Right ventricle myocardium superior (tissue), 1 donor: ENCODE measurements around the gene LRRC3C. TPM values are rescaled to one million over a fixed set of nuclear protein-coding genes. Genes with fewer than 3 reads are reported as not detected.

Experiments used
- ATAC-seq: fragments of 200-7000 bp; cut with Tn5 transposase; one replicate; pipeline ENCODE4 v1.9.1; 2020; ENCODE audit warnings: mild to moderate bottlenecking; ENCODE audit not compliant: poor library complexity
- DNase-seq: peaks from one replicate; pipeline ENCODE4 v3.0.0-alpha.2; 2020
- intact Hi-C: fragments of 100-400 bp; cut with DNase I; formaldehyde crosslinking; loops from one replicate; pipeline ENCODE4 v1.11.2; 2022
- total RNA-seq: library from RNA; stranded (reverse); fragmentation: NEBNext Ultra II Directional; extraction: Animal tissue kit (Norgen Biotek cat#: 25700); gene quantifications from one replicate; pipeline ENCODE4 v1.2.1, GENCODE V29; 2021
- donor health status: DM: no; HTN: yes; CAD: no; lungs with severe emphysema.

LRRC3C gene
- total RNA-seq, 1 donor from 2014 or later: not detected

GRCh38 chr17:39922006-39922405 lies 5.5 kb upstream of the LRRC3C start:
- intact Hi-C loops: no loop called here
- DNase-seq (no peak), ATAC-seq (no peak)

GRCh38 chr17:39923230-39923629 lies 4.3 kb upstream of the LRRC3C start:
- no peak for DNase-seq
- intact Hi-C loops: no loop called here
- ATAC-seq: no peak

- ATAC-seq: no peak
- DNase-seq: no peak
- intact Hi-C loops: no loop called here
Measured at GRCh38 chr17:39923836-39924690, 3.5 kb upstream of the LRRC3C start.

- ATAC-seq: no peak
- intact Hi-C loops: no loop called here
- no peak for DNase-seq
Measured at GRCh38 chr17:39924691-39925055, 2.9 kb upstream of the LRRC3C start.

- DNase-seq (no peak), ATAC-seq (no peak)
- intact Hi-C loops: no loop called here
Measured at GRCh38 chr17:39925282-39926134, 2.0 kb upstream of the LRRC3C start.

GRCh38 chr17:39926135-39926587 lies 1.4 kb upstream of the LRRC3C start:
- no peak for ATAC-seq

GRCh38 chr17:39926588-39927100 lies 888 bp upstream of the LRRC3C start:
- intact Hi-C loops: no loop called here
- DNase-seq (peak; percentile 58), ATAC-seq (peak; percentile 4)

More at GRCh38 chr17:39926135-39926587, 1.4 kb upstream of the LRRC3C start:
- DNase-seq: no peak
- intact Hi-C loops: no loop called here

GRCh38 chr17:39927929-39928857 lies 661 bp downstream of the LRRC3C start:
- ATAC-seq: peak; percentile 58
- intact Hi-C loops: no loop called here
- DNase-seq: peak; percentile 71

GRCh38 chr17:39928858-39929645 lies 1.5 kb downstream of the LRRC3C start:
- ATAC-seq: peak; percentile 44
- intact Hi-C loops: no loop called here
- no peak for DNase-seq

GRCh38 chr17:39929646-39930407 lies 2.3 kb downstream of the LRRC3C start:
- no peak for ATAC-seq
- intact Hi-C loops: no loop called here
- DNase-seq: no peak

- intact Hi-C loops: no loop called here
- ATAC-seq: peak; percentile 85
- peak; percentile 62 for DNase-seq
Measured at GRCh38 chr17:39933912-39934311, 6.4 kb downstream of the LRRC3C start.

- DNase-seq (no peak), ATAC-seq (no peak)
- intact Hi-C loops: no loop called here
Measured at GRCh38 chr17:39934324-39934723, 6.8 kb downstream of the LRRC3C start.

- ATAC-seq (no peak), DNase-seq (no peak)
Measured at GRCh38 chr17:39935909-39936308, 8.4 kb downstream of the LRRC3C start.

GRCh38 chr17:39937447-39937846 lies 9.9 kb downstream of the LRRC3C start:
- DNase-seq: no peak
- ATAC-seq: no peak
- intact Hi-C loops: no loop called here

More at GRCh38 chr17:39935909-39936308, 8.4 kb downstream of the LRRC3C start:
- intact Hi-C loops: no loop called here

GRCh38 chr17:39938140-39938869 lies 10.8 kb downstream of the LRRC3C start:
- DNase-seq: no peak
- intact Hi-C loops: no loop called here
- ATAC-seq: no peak

GRCh38 chr17:39939106-39939505 lies 11.6 kb downstream of the LRRC3C start:
- intact Hi-C loops: no loop called here
- ATAC-seq (no peak), DNase-seq (no peak)
